A549 (cell line): ENCODE measurements around the gene GARNL3. TPM values are rescaled to one million over a fixed set of nuclear protein-coding genes. Genes with fewer than 3 reads are reported as not detected.

ENCODE experiments used
- ATAC-seq, 2 experiments: fragments of 200-7000 bp in 1 of 2; fragments of >200 bp in 1 of 2; cut with Nextera tagmentation in 1 of 2; cut with Tn5 transposase in 1 of 2; 3 replicates each; pipeline versions ENCODE4 v1.8.0 to v1.9.1; 2018 to 2020; ENCODE audit warnings: mild to moderate bottlenecking in 1 of 2, moderate library complexity in 1 of 2
- CTCF ChIA-PET: fragments of 300-600 bp; sonication (Branson Sonifier 250); formaldehyde crosslinking; extraction: SDS; loops from one replicate; lab custom pipeline; 2021; ENCODE audit warnings: antibody characterized with exemption, inconsistent platforms; lab: Yijun Ruan, JAX
- POLR2A ChIA-PET: fragments of 350-600 bp; formaldehyde crosslinking; extraction: SDS; loops from one replicate; lab custom pipeline; 2021; ENCODE audit warnings: antibody characterized with exemption, inconsistent platforms; lab: Yijun Ruan, JAX
- DNase-seq, 2 experiments: peaks; one replicate each; pipeline versions ENCODE4 v3.0.0 to v3.0.0-alpha.2; 2011 to 2016; ENCODE audit warnings: low read depth in 1 of 2, low spot score in 1 of 2
- FAIRE-seq: peaks from 2 replicates; lab custom pipeline; 2011; peaks lifted over from hg19 to GRCh38; lab: Jason Lieb, UNC
- H3K27ac ChIP-seq, 2 experiments: fragments of >200 bp; sonication (Bioruptor Twin); formaldehyde crosslinking; 3 replicates each; pipeline ENCODE4 v1.5.1; 2016 to 2017
- H3K4me1 ChIP-seq: fragments of >200 bp; sonication (Bioruptor Twin); formaldehyde crosslinking; 3 replicates; pipeline ENCODE4 v1.6.1; 2016
- H3K4me2 ChIP-seq: fragments of >200 bp; sonication (Bioruptor Twin); formaldehyde crosslinking; 3 replicates; pipeline ENCODE4 v1.6.1; 2016
- H3K4me3 ChIP-seq: fragments of >200 bp; sonication (Bioruptor Twin); formaldehyde crosslinking; 3 replicates; pipeline ENCODE4 v1.5.1; 2016
- H3K9me3 ChIP-seq: fragments of >200 bp; sonication (Bioruptor Twin); formaldehyde crosslinking; 3 replicates; pipeline ENCODE4 v1.6.1; 2016
- ATOH8 ChIP-seq: fragments of 250-450 bp; sonication (Bioruptor Pico); IDR thresholded peaks from 2 replicates; pipeline ENCODE4 v1.5.0; 2020; ENCODE audit warnings: low read depth, mild to moderate bottlenecking, moderate library complexity
- CBX8 ChIP-seq: fragments of 200-600 bp; sonication (generic); IDR thresholded peaks from 2 replicates; pipeline ENCODE4 v1.6.1; 2016
- CEBPB ChIP-seq, 2 experiments: fragments of >200 bp in 1 of 2; sonication (Bioruptor Twin) in 1 of 2; formaldehyde crosslinking in 1 of 2; IDR thresholded peaks; 2 replicates each; pipeline ENCODE4 v1.6.1; 2012 to 2016
- CHD2 ChIP-seq: fragments of 150-350 bp; IDR thresholded peaks from 2 replicates; pipeline ENCODE4 v1.6.1; 2014; ENCODE audit warnings: low read length; ENCODE audit not compliant: partially characterized antibody
- EP300 ChIP-seq, 2 experiments: fragments of >200 bp; sonication (Bioruptor Twin); formaldehyde crosslinking; IDR thresholded peaks; 2 replicates in 1 of 2; 3 replicates in 1 of 2; pipeline ENCODE4 v1.6.1; 2016 to 2017
- ESRRA ChIP-seq: fragments of 150-350 bp; IDR thresholded peaks from 2 replicates; pipeline ENCODE4 v1.6.1; 2014; ENCODE audit warnings: mild to moderate bottlenecking, low read length, borderline replicate concordance
- FOSB ChIP-seq: fragments of 250-450 bp; sonication (Bioruptor Pico); IDR thresholded peaks from 2 replicates; pipeline ENCODE4 v1.5.0; 2020; ENCODE audit warnings: mild to moderate bottlenecking, moderate library complexity
- FOSL2 ChIP-seq, 2 experiments: fragments of 450-650 bp in 1 of 2; fragments of >200 bp in 1 of 2; sonication (Bioruptor Twin) in 1 of 2; formaldehyde crosslinking; IDR thresholded peaks; 2 replicates each; pipeline versions ENCODE4 v1.5.0 to v1.6.1; 2016 to 2020; ENCODE audit warnings: mild to moderate bottlenecking in 1 of 2, moderate library complexity in 1 of 2
- FOXS1 ChIP-seq: fragments of 250-450 bp; sonication (Bioruptor Pico); IDR thresholded peaks from 2 replicates; pipeline ENCODE4 v1.5.0; 2020; ENCODE audit warnings: mild to moderate bottlenecking, moderate library complexity
- HEYL ChIP-seq: fragments of 250-450 bp; sonication (Bioruptor Pico); IDR thresholded peaks from 2 replicates; pipeline ENCODE4 v1.8.0; 2021; ENCODE audit warnings: mild to moderate bottlenecking, moderate library complexity
- JUNB ChIP-seq: fragments of >200 bp; sonication (Bioruptor Twin); formaldehyde crosslinking; IDR thresholded peaks from 2 replicates; pipeline ENCODE4 v1.6.1; 2016
- KDM1A ChIP-seq: fragments of 200-600 bp; sonication (generic); IDR thresholded peaks from 2 replicates; pipeline ENCODE4 v1.6.1; 2016; ENCODE audit warnings: low read depth, mild to moderate bottlenecking
- KDM5A ChIP-seq: fragments of 200-600 bp; sonication (generic); IDR thresholded peaks from 2 replicates; pipeline ENCODE4 v1.6.1; 2016; ENCODE audit warnings: antibody characterized with exemption, mild to moderate bottlenecking
- MAZ ChIP-seq: fragments of 150-350 bp; IDR thresholded peaks from 2 replicates; pipeline ENCODE4 v1.6.1; 2014; ENCODE audit warnings: antibody characterized with exemption, low read depth, low read length, borderline replicate concordance
- NFE2L2 ChIP-seq: fragments of 150-350 bp; conservative IDR thresholded peaks from 2 replicates; pipeline ENCODE4 v1.6.1; 2014; ENCODE audit warnings: low read length
- NR3C1 ChIP-seq: fragments of >200 bp; sonication (Bioruptor Twin); formaldehyde crosslinking; IDR thresholded peaks from 3 replicates; pipeline ENCODE4 v1.6.1; 2017
- PHF8 ChIP-seq: fragments of 200-600 bp; sonication (generic); IDR thresholded peaks from 2 replicates; pipeline ENCODE4 v1.6.1; 2016; ENCODE audit warnings: low read depth, mild to moderate bottlenecking, antibody characterized with exemption, moderate library complexity, borderline replicate concordance
- POLR2A ChIP-seq: IDR thresholded peaks from 2 replicates; pipeline ENCODE4 v1.6.1; 2012; ENCODE audit warnings: mild to moderate bottlenecking, low read length
- POLR2AphosphoS2 ChIP-seq: conservative IDR thresholded peaks from 2 replicates; pipeline ENCODE4 v1.6.1; 2012; ENCODE audit warnings: low read length, improper control_type of control experiment, inconsistent platforms
- RAD21 ChIP-seq, 2 experiments: fragments of >200 bp in 1 of 2; sonication (Bioruptor Twin) in 1 of 2; formaldehyde crosslinking in 1 of 2; IDR thresholded peaks in 1 of 2; conservative IDR thresholded peaks in 1 of 2; 2 replicates in 1 of 2; 3 replicates in 1 of 2; pipeline ENCODE4 v1.6.1; 2012 to 2018; ENCODE audit warnings: inconsistent platforms in 1 of 2
- RARB ChIP-seq: fragments of 250-450 bp; sonication (Bioruptor Pico); IDR thresholded peaks from 2 replicates; pipeline ENCODE4 v1.8.0; 2021; ENCODE audit warnings: mild to moderate bottlenecking, moderate library complexity
- RCOR1 ChIP-seq: fragments of 150-350 bp; IDR thresholded peaks from 2 replicates; pipeline ENCODE4 v1.6.1; 2014; ENCODE audit warnings: antibody characterized with exemption, low read length, low read depth
- REST ChIP-seq: fragments of 200-600 bp; sonication (generic); IDR thresholded peaks from 2 replicates; pipeline ENCODE4 v1.6.1; 2016; ENCODE audit warnings: antibody characterized with exemption, mild to moderate bottlenecking, moderate library complexity
- RFX5 ChIP-seq: fragments of 450-650 bp; IDR thresholded peaks from 2 replicates; pipeline ENCODE4 v1.7.1; 2014; ENCODE audit warnings: antibody characterized with exemption, mild to moderate bottlenecking, moderate library complexity
- SREBF2 ChIP-seq: fragments of 450-650 bp; IDR thresholded peaks from 2 replicates; pipeline ENCODE4 v1.6.1; 2014; ENCODE audit warnings: mild to moderate bottlenecking, moderate library complexity
- TFCP2L1 ChIP-seq: fragments of 250-450 bp; sonication (Bioruptor Pico); IDR thresholded peaks from 2 replicates; pipeline ENCODE4 v1.5.0; 2021; ENCODE audit warnings: mild to moderate bottlenecking
- TP53 ChIP-seq: fragments of 250-450 bp; sonication (Bioruptor Pico); IDR thresholded peaks from 2 replicates; pipeline ENCODE4 v1.5.0; 2021; ENCODE audit warnings: mild to moderate bottlenecking, moderate library complexity
- USF2 ChIP-seq: fragments of 450-650 bp; IDR thresholded peaks from 2 replicates; pipeline ENCODE4 v1.6.1; 2014; ENCODE audit warnings: antibody characterized with exemption
- ZC3H11A ChIP-seq: fragments of 450-650 bp; IDR thresholded peaks from 2 replicates; pipeline ENCODE4 v1.6.1; 2014; ENCODE audit warnings: antibody characterized with exemption, mild to moderate bottlenecking
- ZNF302 ChIP-seq: fragments of 250-450 bp; sonication (Bioruptor Pico); IDR thresholded peaks from 2 replicates; pipeline ENCODE4 v1.9.0; 2021; ENCODE audit warnings: inconsistent platforms, mild to moderate bottlenecking, moderate library complexity
- WGBS: methylation state at CpG from one replicate; pipeline ENCODE4 v1.1.6; 2017; ENCODE audit errors: missing lambda C conversion rate; 5-methylcytosine and 5-hydroxymethylcytosine counted together
- polyA plus RNA-seq, 4 experiments: library from polyadenylated mRNA; depleted of rRNA in 3 of 4; stranded (reverse); fragments of >200 nt; fragmentation: RNase III in 1 of 4; extraction: RNeasy Plus Mini Kit Qiagen cat#74134 plus additional on column Dnase treatment in 1 of 4; gene quantifications; 2 replicates in 3 of 4; 3 replicates in 1 of 4; pipeline ENCODE4 v1.2.3, GENCODE V29; 2011 to 2017

GARNL3 gene
- polyA plus RNA-seq, 2 of the 4 experiments (the other 2 are of a cell fraction) = 2.9 to 5.1 TPM

GRCh38 chr9:127290561-127291065 lies 26.0 kb downstream of the GARNL3 start:
- ATAC-seq = no peak
- CTCF ChIA-PET = interaction anchor here (0.9 to 3.2 kb wide), 4 partner anchors 10 to 108 kb away, joined by 3 to 10 read pairs (median 4); no protein-coding TSS in a partner anchor
- H3K4me3 ChIP-seq = no peak overlapping the region

GRCh38 chr9:127291246-127291778 lies 26.7 kb downstream of the GARNL3 start:
- TF ChIP-seq EP300 (IDR thresholded peaks at IDR 0.05) (no peak), RCOR1 (no peak), JUNB (no peak), RAD21 (conservative IDR thresholded peaks at IDR 0.05 in 1 of 2, IDR thresholded peaks at IDR 0.05 in 1 of 2) (no peak), ATOH8 (CRISPR knock-in tag) (no peak), NR3C1 (no peak), TP53 (CRISPR knock-in tag) (no peak), KDM5A (no peak), ESRRA (no peak), FOSL2 (IDR thresholded peaks at IDR 0.05) (no peak), FOSL2 (CRISPR knock-in tag; IDR thresholded peaks at IDR 0.05) (no peak), MAZ (no peak)
- ChIA-PET CTCF (interaction anchor here (0.5 to 3.2 kb wide), 10 partner anchors 10 to 1781 kb away, joined by 3 to 10 read pairs (median 4); no protein-coding TSS in a partner anchor), POLR2A (no interaction called here)
- Histone ChIP-seq H3K4me2 (no peak overlapping the region), H3K4me3 (no peak overlapping the region), H3K4me1 (no peaks in the 10 kb centered on the region), H3K27ac (no peak overlapping the region), H3K9me3 (no peaks in the 10 kb centered on the region)
- ATAC-seq (no peak), FAIRE-seq (no peak), DNase-seq (no peak)
- WGBS = 76% methylated on average over 4 of the region's 4 CpGs

More at GRCh38 chr9:127290561-127291065, 26.0 kb downstream of the GARNL3 start:
- POLR2A ChIA-PET = no interaction called here
- H3K4me1 ChIP-seq = no peaks in the 10 kb centered on the region
- no peaks in the 10 kb centered on the region for H3K9me3 ChIP-seq
- no peak overlapping the region for H3K27ac ChIP-seq
- TF ChIP-seq FOSB (CRISPR knock-in tag) (no peak), TFCP2L1 (no peak), CHD2 (no peak), POLR2AphosphoS2 (no peak), RFX5 (no peak), POLR2A (no peak), RAD21 (conservative IDR thresholded peaks at IDR 0.05 in 1 of 2, IDR thresholded peaks at IDR 0.05 in 1 of 2) (no peak), FOSL2 (IDR thresholded peaks at IDR 0.05) (no peak), FOSL2 (CRISPR knock-in tag; IDR thresholded peaks at IDR 0.05) (no peak), ZC3H11A (no peak), USF2 (no peak), EP300 (IDR thresholded peaks at IDR 0.05) (no peak), HEYL (no peak), CEBPB (IDR thresholded peaks at IDR 0.05) (no peak), KDM1A (no peak), CBX8 (no peak)
- DNase-seq = no peak
- FAIRE-seq = no peak
- WGBS = 99% methylated on average over 3 of the region's 3 CpGs
- no peak overlapping the region for H3K4me2 ChIP-seq

GRCh38 chr9:127292415-127292814 lies 27.8 kb downstream of the GARNL3 start:
- no peaks in the 10 kb centered on the region for H3K9me3 ChIP-seq
- DNase-seq = no peak
- H3K27ac ChIP-seq = no peak overlapping the region
- no peak overlapping the region for H3K4me3 ChIP-seq
- WGBS = 96% methylated on average over 4 of the region's 4 CpGs
- no peaks in the 10 kb centered on the region for H3K4me1 ChIP-seq
- CTCF ChIA-PET = interaction anchor here (0.9 to 1.4 kb wide), 3 partner anchors 9 to 19 kb away, joined by 4 read pairs; no protein-coding TSS in a partner anchor
- FAIRE-seq = no peak
- POLR2A ChIA-PET = no interaction called here
- H3K4me2 ChIP-seq = no peak overlapping the region
- no peak for ATAC-seq
- TF ChIP-seq KDM1A (no peak), NFE2L2 (no peak), POLR2AphosphoS2 (no peak), PHF8 (no peak), RFX5 (no peak), RARB (CRISPR knock-in tag) (no peak), MAZ (no peak), REST (no peak), TFCP2L1 (no peak), SREBF2 (no peak), POLR2A (no peak), TP53 (CRISPR knock-in tag) (no peak), FOXS1 (CRISPR knock-in tag) (no peak), CEBPB (IDR thresholded peaks at IDR 0.05) (no peak), ZC3H11A (no peak), ZNF302 (CRISPR knock-in tag) (no peak), HEYL (no peak), FOSB (CRISPR knock-in tag) (no peak)
